ENCODE results near the gene CFD. TPM values are rescaled to one million over a fixed set of nuclear protein-coding genes. Genes with fewer than 3 reads are reported as not detected.
"Not testable (repeated sequence)": the region's sequence is repeated elsewhere in the genome, so short reads cannot be mapped to it uniquely, and the experiment has no call there.

Gene CFD
- total RNA-seq, 2 experiments from 2014 or later: 0.40 to 0.63 TPM

DNA sequence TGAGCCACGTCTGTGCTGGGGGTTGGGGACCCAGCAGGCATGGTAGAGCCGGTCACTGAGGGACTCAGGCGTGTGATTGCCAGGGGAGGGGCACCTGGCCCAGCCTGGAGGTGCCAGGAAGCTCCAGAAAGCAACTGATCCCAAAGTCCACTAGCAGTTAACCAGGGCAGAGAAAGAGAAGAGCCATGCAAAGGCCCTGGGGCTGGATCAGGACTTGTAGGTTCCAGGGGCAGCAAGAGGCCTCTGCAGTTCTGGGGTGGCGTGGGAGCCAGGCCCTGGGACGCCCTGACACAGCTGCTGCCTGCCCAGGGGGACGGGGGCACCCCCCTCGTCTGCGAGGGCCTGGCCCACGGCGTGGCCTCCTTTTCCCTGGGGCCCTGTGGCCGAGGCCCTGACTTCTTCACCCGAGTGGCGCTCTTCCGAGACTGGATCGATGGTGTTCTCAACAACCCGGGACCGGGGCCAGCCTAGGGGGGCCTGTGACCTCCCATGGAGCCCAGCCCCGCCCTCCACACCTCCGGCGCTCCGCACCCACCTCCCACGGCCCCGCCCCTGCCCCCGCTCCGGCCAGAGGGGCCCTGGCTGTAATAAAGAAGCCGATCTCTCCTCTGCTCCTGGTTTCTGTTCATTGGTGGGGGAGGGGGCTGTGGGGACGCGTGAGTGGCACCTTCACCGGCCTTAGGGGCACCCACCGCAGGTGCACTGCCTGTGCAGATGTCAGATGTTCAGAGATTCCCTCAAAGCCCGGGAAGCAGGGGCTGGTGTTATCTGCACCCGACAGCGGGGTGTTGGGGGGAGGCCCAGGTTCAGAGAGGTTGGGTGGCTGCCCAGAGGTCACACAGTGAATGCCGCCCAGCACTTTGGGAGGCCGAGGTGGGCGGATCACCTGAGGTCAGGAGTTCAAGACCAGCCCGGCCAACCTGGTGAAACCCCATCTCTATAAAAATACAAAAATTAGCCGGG lies 27.8 kb upstream of the CFD start:
- Mint-ChIP-seq H3K27ac (no peak overlapping the region), H3K9me3 (no peaks in the 10 kb centered on the region), H3K36me3 (no peaks in the 10 kb centered on the region), H3K4me1 (ENCODE audit: low read depth) (peaks cover 3% of the 10 kb centered on the region), H3K27me3 (peaks cover 7% of the 10 kb centered on the region), H3K4me3 (no peak overlapping the region)
- ChIA-PET CTCF (interaction anchor here (0.7 kb wide), 1 partner anchor 21 kb away, joined by 3 read pairs; no protein-coding TSS in a partner anchor), POLR2A (no interaction called here)
- DNase-seq: no peak
- intact Hi-C loops (cut with micrococcal nuclease): no loop called here

DNA sequence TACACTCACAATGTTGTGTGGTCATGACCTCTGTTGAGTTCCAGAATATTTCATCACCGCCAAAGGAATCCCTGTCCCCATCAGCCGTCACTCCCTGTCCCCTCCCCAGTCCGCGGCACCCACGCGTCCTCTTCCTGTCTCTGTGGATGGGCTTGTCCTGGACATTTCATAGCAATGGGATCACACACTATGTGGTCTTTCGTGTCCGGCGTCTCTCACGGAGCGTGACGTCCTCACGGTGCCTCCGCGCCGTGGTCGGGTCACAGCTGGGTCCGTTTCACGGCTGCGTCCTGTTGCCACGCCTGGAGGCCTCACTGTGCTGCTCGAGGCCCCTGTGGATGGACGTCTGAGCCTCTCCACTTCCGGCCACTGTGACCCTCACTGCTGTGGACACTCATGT lies 25.2 kb upstream of the CFD start:
- CTCF ChIA-PET: no interaction called here
- H3K9me3 Mint-ChIP-seq: no peaks in the 10 kb centered on the region

GRCh38 chr19:835210-835810 lies 24.2 kb upstream of the CFD start:
- Mint-ChIP-seq H3K4me1 (ENCODE audit: low read depth) (peaks cover 3% of the 10 kb centered on the region), H3K36me3 (no peaks in the 10 kb centered on the region), H3K27ac (no peak overlapping the region), H3K27me3 (peaks cover 7% of the 10 kb centered on the region), H3K4me3 (no peak overlapping the region), H3K9me3 (no peaks in the 10 kb centered on the region)
- ChIA-PET POLR2A (no interaction called here), CTCF (no interaction called here)
- DNase-seq: no peak
- intact Hi-C loops (cut with micrococcal nuclease): no loop called here

More for the DNA sequence above, 25.2 kb upstream of the CFD start:
- H3K4me3 Mint-ChIP-seq: no peak overlapping the region
- peaks cover 7% of the 10 kb centered on the region for H3K27me3 Mint-ChIP-seq
- no peak overlapping the region for H3K27ac Mint-ChIP-seq
- peaks cover 3% of the 10 kb centered on the region for H3K4me1 Mint-ChIP-seq (ENCODE audit: low read depth)
- POLR2A ChIA-PET: no interaction called here
- no peak for DNase-seq
- H3K36me3 Mint-ChIP-seq: no peaks in the 10 kb centered on the region
- intact Hi-C loops (cut with micrococcal nuclease): no loop called here

DNA sequence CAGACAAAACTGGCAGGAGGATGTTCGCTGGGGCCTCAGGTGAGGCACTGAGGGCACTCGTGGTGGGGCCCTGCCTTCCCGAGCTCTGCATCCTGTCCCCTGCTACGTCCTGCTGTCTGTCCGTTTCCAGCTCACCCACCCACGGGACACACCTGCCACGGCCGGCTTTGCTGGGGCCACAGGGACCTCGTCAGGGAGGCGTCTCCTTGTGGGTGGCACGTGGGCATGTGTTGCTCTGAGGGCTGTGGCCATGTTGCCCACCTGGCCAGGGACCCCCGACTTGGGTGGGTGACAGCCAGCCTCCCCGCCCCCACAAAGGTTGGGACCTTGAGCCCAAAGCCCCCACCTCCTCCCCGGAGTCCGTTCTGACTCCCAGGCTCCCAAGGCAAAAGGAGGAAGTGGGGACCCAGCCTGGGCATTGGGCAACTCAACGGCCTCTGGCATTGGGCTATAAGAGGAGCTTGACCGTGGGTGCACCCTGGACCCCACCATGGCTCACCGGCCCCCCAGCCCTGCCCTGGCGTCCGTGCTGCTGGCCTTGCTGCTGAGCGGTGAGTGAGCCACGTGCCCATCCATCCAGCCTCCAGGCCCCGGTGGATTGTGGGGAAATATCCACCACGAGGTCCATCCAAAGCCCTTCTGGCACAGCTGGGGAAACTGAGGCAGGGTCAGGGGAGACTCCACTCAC lies 18.8 kb upstream of the CFD start, which contains the start of gene PRTN3:
TSS of gene PRTN3 (plus strand) at position 481 of the 688 bp plus-strand sequence. CDS start at position 491, 10 bp downstream.
- Mint-ChIP-seq H3K9me3 (peaks cover 3% of the 10 kb centered on the region), H3K27me3 (peaks cover 22% of the 10 kb centered on the region)

DNA sequence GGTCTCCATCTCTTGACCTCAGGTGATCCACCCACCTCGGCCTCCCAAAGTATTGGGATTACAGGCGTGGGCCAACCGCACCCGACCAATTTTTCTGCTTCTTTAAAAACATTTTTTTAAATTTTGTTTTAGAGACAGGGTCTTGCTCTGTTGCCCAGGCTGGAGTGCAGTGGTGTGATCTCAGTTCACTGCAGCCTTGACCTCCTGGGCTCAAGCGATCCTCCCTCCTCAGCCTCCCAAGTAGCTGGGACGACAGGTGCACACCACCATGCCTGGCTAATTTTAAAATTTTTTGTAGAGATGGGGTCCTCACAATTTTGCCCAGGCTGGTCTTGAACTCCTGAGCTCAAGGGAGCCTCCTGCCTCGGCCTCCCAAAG lies 16.7 kb upstream of the CFD start:
- DNase-seq; H3K4me3 Mint-ChIP-seq; H3K36me3 Mint-ChIP-seq; intact Hi-C loops (cut with micrococcal nuclease); H3K9me3 Mint-ChIP-seq; H3K4me1 Mint-ChIP-seq (ENCODE audit: low read depth); POLR2A ChIA-PET; H3K27ac Mint-ChIP-seq: not testable (repeated sequence)
- peaks cover 31% of the 10 kb centered on the region for H3K27me3 Mint-ChIP-seq
- CTCF ChIA-PET: interaction anchor here (1.4 kb wide), 1 partner anchor 14 kb away, joined by 3 read pairs; no protein-coding TSS in a partner anchor

More for the DNA sequence above, 18.8 kb upstream of the CFD start, which contains the start of gene PRTN3:
- Mint-ChIP-seq H3K27ac (peak within 1 kb of the TSS; percentile 2), H3K36me3 (no peaks in the 10 kb centered on the region), H3K4me3 (no peak within 1 kb of the TSS), H3K4me1 (ENCODE audit: low read depth) (peaks cover 6% of the 10 kb centered on the region)
- intact Hi-C loops (cut with micrococcal nuclease): no loop called here
- ChIA-PET CTCF (no interaction called here), POLR2A (no interaction called here)
- DNase-seq: no peak

DNA sequence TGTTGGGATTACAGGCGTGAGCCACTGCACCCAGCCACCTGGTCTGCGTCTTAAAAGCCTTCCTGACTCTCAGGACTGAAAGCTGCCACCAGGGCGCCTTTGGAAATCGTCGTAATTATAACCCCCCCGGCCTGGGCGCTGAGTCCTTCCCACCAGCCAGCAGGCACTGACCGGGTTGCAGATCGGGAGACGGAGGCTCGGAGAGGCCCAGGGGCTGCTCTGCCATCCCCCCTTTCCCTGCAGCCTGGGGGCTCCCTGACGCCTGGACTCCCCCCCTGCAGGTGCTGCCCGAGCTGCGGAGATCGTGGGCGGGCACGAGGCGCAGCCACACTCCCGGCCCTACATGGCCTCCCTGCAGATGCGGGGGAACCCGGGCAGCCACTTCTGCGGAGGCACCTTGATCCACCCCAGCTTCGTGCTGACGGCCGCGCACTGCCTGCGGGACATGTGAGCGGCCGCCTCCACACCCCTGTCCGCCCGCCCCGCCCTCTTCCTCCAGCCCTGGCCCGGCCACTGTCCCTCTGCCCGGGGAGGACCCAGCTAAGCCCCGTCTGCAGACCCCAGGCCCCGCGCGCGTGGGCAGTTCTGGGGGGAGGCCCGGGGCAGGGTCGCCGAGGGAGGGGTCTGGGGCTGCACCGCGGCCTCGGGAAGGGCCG lies 16.2 kb upstream of the CFD start:
- no peak for DNase-seq
- Mint-ChIP-seq H3K36me3 (no peaks in the 10 kb centered on the region), H3K27ac (no peak overlapping the region), H3K27me3 (peaks cover 34% of the 10 kb centered on the region), H3K4me1 (ENCODE audit: low read depth) (peaks cover 3% of the 10 kb centered on the region), H3K9me3 (peaks cover 3% of the 10 kb centered on the region), H3K4me3 (no peak overlapping the region)
- intact Hi-C loops (cut with micrococcal nuclease): no loop called here
- ChIA-PET POLR2A (no interaction called here), CTCF (interaction anchor here (1.4 kb wide), 1 partner anchor 13 kb away, joined by 3 read pairs; no protein-coding TSS in a partner anchor)

GRCh38 chr19:843836-844545 lies 15.5 kb upstream of the CFD start:
- H3K9me3 Mint-ChIP-seq: peaks cover 3% of the 10 kb centered on the region
- ChIA-PET POLR2A (no interaction called here), CTCF (no interaction called here)
- H3K4me1 Mint-ChIP-seq (ENCODE audit: low read depth): peaks cover 3% of the 10 kb centered on the region
- no peak for DNase-seq
- no peaks in the 10 kb centered on the region for H3K36me3 Mint-ChIP-seq
- no peak overlapping the region for H3K27ac Mint-ChIP-seq
- H3K4me3 Mint-ChIP-seq: no peak overlapping the region
- intact Hi-C loops (cut with micrococcal nuclease): no loop called here
- H3K27me3 Mint-ChIP-seq: peaks cover 35% of the 10 kb centered on the region

DNA sequence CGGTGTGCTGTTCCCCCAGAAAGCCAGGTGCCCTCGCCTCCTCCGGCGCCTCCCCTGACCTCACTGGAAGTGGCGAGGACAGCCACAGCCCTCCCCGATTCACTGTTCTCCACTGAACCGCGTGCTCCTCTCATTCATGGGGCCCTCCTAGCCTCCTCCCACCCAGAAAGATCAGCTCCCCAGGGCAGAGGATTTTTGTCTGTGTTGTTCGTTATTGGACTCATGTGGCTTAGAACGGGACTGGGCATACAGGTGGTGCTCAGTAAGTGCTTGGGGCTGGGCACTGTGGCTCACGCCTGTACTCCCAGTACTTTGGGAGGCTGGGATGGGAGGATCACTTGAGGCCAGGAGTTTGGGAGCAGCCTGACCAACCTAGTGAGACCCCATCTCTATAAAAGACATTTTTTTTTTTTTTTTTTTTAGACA lies 14.9 kb upstream of the CFD start:
- POLR2A ChIA-PET: no interaction called here
- Mint-ChIP-seq H3K4me3 (no peak overlapping the region), H3K9me3 (peaks cover 3% of the 10 kb centered on the region), H3K36me3 (no peaks in the 10 kb centered on the region), H3K4me1 (ENCODE audit: low read depth) (peaks cover 3% of the 10 kb centered on the region), H3K27me3 (peaks cover 37% of the 10 kb centered on the region), H3K27ac (no peak overlapping the region)
- DNase-seq: no peak
- intact Hi-C loops (cut with micrococcal nuclease): no loop called here
- CTCF ChIA-PET: no interaction called here

DNA sequence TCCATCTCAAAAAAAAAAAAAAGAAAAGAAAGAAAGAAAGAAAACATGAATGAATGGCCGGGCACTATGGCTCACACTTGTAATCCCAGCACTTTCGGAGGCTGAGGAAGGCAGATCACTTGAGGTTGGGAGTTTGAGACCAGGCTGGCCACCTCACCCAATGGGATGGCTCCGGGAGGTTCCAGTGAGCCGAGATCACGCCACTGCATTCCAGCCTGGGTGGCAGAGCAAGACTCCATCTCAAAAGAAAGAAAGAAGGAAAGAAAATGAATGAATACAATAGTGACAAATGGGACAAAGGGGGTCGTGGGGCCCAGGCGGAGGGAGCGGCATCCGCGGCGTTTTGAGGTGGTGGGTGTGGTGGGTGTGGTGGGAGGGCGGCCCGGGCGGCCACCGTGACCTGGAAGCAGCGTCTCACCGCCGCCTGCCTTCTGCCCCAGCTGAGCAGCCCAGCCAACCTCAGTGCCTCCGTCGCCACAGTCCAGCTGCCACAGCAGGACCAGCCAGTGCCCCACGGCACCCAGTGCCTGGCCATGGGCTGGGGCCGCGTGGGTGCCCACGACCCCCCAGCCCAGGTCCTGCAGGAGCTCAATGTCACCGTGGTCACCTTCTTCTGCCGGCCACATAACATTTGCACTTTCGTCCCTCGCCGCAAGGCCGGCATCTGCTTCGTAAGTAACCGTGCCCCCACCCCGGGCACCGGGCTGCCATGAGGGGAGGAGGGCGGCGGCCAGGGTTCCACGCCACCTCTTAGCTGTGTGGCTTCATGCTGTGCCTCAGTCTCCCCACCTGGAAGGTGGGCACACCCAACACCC lies 13.6 kb upstream of the CFD start:
- POLR2A ChIA-PET: no interaction called here
- H3K4me1 Mint-ChIP-seq (ENCODE audit: low read depth): peaks cover 3% of the 10 kb centered on the region
- DNase-seq: no peak
- H3K36me3 Mint-ChIP-seq: no peaks in the 10 kb centered on the region
- no peak overlapping the region for H3K4me3 Mint-ChIP-seq
- H3K27ac Mint-ChIP-seq: no peak overlapping the region
- peaks cover 39% of the 10 kb centered on the region for H3K27me3 Mint-ChIP-seq
- intact Hi-C loops (cut with micrococcal nuclease): no loop called here
- peaks cover 3% of the 10 kb centered on the region for H3K9me3 Mint-ChIP-seq
- CTCF ChIA-PET: no interaction called here

- ChIA-PET CTCF (interaction anchor here (0.7 kb wide), 1 partner anchor 79 kb away, joined by 3 read pairs; no protein-coding TSS in a partner anchor), POLR2A (no interaction called here)
- H3K27me3 Mint-ChIP-seq: peaks cover 40% of the 10 kb centered on the region
Observed at GRCh38 chr19:848386-848921, 11.0 kb upstream of the CFD start.

GRCh38 chr19:849195-849594 lies 10.3 kb upstream of the CFD start:
- CTCF ChIA-PET, POLR2A ChIA-PET: not testable (repeated sequence)

More at GRCh38 chr19:848386-848921, 11.0 kb upstream of the CFD start:
- Mint-ChIP-seq H3K4me1 (ENCODE audit: low read depth) (peaks cover 3% of the 10 kb centered on the region), H3K27ac (no peak overlapping the region), H3K9me3 (no peaks in the 10 kb centered on the region), H3K36me3 (no peaks in the 10 kb centered on the region), H3K4me3 (no peak overlapping the region)
- DNase-seq: no peak
- intact Hi-C loops (cut with micrococcal nuclease): no loop called here

More at GRCh38 chr19:849195-849594, 10.3 kb upstream of the CFD start:
- DNase-seq; H3K4me3 Mint-ChIP-seq; H3K36me3 Mint-ChIP-seq; H3K9me3 Mint-ChIP-seq; H3K4me1 Mint-ChIP-seq (ENCODE audit: low read depth); H3K27ac Mint-ChIP-seq; intact Hi-C loops (cut with micrococcal nuclease): not testable (repeated sequence)
- peaks cover 39% of the 10 kb centered on the region for H3K27me3 Mint-ChIP-seq
